ENCODE results near the gene TIMM10B.

- TF ChIP-seq POLR2AphosphoS5 (IDR thresholded peaks at IDR 0.05; ENCODE audit: low read depth, low read length) (no peak), FOXK1 (CRISPR knock-in tag; IDR thresholded peaks at IDR 0.05; ENCODE audit: borderline replicate concordance, low read depth) (no peak), NR2F1 (CRISPR knock-in tag; IDR thresholded peaks at IDR 0.05) (no peak), SETDB1 (CRISPR knock-in tag; IDR thresholded peaks at IDR 0.05; ENCODE audit: borderline replicate concordance) (no peak)
- TF ChIP-seq, protein P1, sequence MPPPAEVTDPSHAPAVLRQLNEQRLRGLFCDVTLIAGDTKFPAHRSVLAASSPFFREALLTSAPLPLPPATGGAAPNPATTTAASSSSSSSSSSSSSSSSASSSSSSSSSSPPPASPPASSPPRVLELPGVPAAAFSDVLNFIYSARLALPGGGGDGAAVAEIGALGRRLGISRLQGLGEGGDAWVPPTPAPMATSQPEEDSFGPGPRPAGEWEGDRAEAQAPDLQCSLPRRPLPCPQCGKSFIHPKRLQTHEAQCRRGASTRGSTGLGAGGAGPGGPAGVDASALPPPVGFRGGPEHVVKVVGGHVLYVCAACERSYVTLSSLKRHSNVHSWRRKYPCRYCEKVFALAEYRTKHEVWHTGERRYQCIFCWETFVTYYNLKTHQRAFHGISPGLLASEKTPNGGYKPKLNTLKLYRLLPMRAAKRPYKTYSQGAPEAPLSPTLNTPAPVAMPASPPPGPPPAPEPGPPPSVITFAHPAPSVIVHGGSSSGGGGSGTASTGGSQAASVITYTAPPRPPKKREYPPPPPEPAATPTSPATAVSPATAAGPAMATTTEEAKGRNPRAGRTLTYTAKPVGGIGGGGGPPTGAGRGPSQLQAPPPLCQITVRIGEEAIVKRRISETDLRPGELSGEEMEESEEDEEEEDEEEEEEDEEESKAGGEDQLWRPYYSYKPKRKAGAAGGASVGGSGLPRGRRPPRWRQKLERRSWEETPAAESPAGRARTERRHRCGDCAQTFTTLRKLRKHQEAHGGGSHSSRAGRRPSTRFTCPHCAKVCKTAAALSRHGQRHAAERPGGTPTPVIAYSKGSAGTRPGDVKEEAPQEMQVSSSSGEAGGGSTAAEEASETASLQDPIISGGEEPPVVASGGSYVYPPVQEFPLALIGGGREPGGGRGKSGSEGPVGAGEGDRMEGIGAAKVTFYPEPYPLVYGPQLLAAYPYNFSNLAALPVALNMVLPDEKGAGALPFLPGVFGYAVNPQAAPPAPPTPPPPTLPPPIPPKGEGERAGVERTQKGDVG (CRISPR knock-in tag; IDR thresholded peaks at IDR 0.05; ENCODE audit: borderline replicate concordance): no peak
- TF ChIP-seq, protein P2, sequence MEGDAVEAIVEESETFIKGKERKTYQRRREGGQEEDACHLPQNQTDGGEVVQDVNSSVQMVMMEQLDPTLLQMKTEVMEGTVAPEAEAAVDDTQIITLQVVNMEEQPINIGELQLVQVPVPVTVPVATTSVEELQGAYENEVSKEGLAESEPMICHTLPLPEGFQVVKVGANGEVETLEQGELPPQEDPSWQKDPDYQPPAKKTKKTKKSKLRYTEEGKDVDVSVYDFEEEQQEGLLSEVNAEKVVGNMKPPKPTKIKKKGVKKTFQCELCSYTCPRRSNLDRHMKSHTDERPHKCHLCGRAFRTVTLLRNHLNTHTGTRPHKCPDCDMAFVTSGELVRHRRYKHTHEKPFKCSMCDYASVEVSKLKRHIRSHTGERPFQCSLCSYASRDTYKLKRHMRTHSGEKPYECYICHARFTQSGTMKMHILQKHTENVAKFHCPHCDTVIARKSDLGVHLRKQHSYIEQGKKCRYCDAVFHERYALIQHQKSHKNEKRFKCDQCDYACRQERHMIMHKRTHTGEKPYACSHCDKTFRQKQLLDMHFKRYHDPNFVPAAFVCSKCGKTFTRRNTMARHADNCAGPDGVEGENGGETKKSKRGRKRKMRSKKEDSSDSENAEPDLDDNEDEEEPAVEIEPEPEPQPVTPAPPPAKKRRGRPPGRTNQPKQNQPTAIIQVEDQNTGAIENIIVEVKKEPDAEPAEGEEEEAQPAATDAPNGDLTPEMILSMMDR (CRISPR knock-in tag; IDR thresholded peaks at IDR 0.05): no peak
These were observed 1.7 kb downstream of the TIMM10B start for GRCh38 chr11:6483015-6483414.
